ENCODE data around the gene PSMB9. TPM values are rescaled to one million over a fixed set of nuclear protein-coding genes. Genes with fewer than 3 reads are reported as not detected.

The PSMB9 gene
- polyA plus RNA-seq, 3 donors, result 204 to 405 (median 350) TPM

GRCh38 chr6:32867022-32867477 lies 13.1 kb downstream of the PSMB9 start:
- Histone ChIP-seq H2AFZ (ENCODE audit: insufficient read depth, low read depth, low read length, poor library complexity, severe bottlenecking) (peak overlapping the region; percentile 27), H3K4me2 (replicated peaks; ENCODE audit: extremely low read depth, low read length, poor library complexity, severe bottlenecking) (peak overlapping the region; percentile 43), H3K27ac (ENCODE audit: low read depth in 1 of 2, low read length in 2 of 2) (peak overlapping the region in 1 of 2 donors; percentile 12), H3K9me3 (replicated peaks in 1 of 2; ENCODE audit: control insufficient read depth in 1 of 2, insufficient read depth in 1 of 2, low read length in 2 of 2) (no peaks in the 10 kb centered on the region), H4K20me1 (ENCODE audit: insufficient read depth, low read length) (no peaks in the 10 kb centered on the region), H3K27me3 (ENCODE audit: control insufficient read depth in 2 of 2, insufficient read depth in 2 of 2, low read length in 2 of 2) (peaks cover 2 to 4% of the 10 kb centered on the region in 2 donors), H3K4me3 (replicated peaks in 1 of 3; ENCODE audit: low read depth in 2 of 3, low read length in 3 of 3) (no peak overlapping the region), H3K9ac (ENCODE audit: insufficient read depth, low read length, poor library complexity, severe bottlenecking) (no peak overlapping the region), H3K79me2 (ENCODE audit: insufficient read depth, low read length) (no peaks in the 10 kb centered on the region), H3K36me3 (replicated peaks in 1 of 2; ENCODE audit: control insufficient read depth in 1 of 2, insufficient read depth in 2 of 2, low read length in 2 of 2) (peaks cover 0 to 6% of the 10 kb centered on the region in 2 donors), H3K4me1 (ENCODE audit: control insufficient read depth in 1 of 2, insufficient read depth in 2 of 2, low read length in 2 of 2) (peaks cover 14 to 16% of the 10 kb centered on the region in 2 donors)
- intact Hi-C loops (cut with micrococcal nuclease), result loop anchor here (5.0 to 10.0 kb wide), 3 partner anchors 130 to 462 kb away; partner anchors contain the start of gene BTNL2 (in 1 of the 2)
- Mint-ChIP-seq H3K36me3 (peaks cover 3 to 11% of the 10 kb centered on the region in 2 donors), H3K27ac (peak overlapping the region in 4 of 7 donors; percentile 16 to 76 (median 58)), H3K27me3 (ENCODE audit: low read depth in 3 of 3) (peaks cover 9 to 16% (median 10%) of the 10 kb centered on the region in 3 donors), H3K4me3 (peak overlapping the region in 1 of 2 donors; percentile 42), H3K9me3 (peaks cover 0 to 2% (median 0%) of the 10 kb centered on the region in 7 donors), H3K4me1 (peaks cover 20% of the 10 kb centered on the region)
- TF ChIP-seq CTCF (IDR thresholded peaks at IDR 0.05), result no peak
- DNase-seq, result peak in 2 of 3 donors; percentile 35 to 43
- WGBS (ENCODE audit: insufficient coverage), result 0% methylated on average over 1 of the region's 3 CpGs

- H3K36me3 ChIP-seq (replicated peaks in 1 of 2; ENCODE audit: control insufficient read depth in 1 of 2, insufficient read depth in 2 of 2, low read length in 2 of 2), result peaks cover 0 to 6% of the 10 kb centered on the region in 2 donors
- no peak overlapping the region for H3K4me3 ChIP-seq (replicated peaks in 1 of 3; ENCODE audit: low read depth in 2 of 3, low read length in 3 of 3)
- H3K9ac ChIP-seq (ENCODE audit: insufficient read depth, low read length, poor library complexity, severe bottlenecking), result no peak overlapping the region
- no peaks in the 10 kb centered on the region for H4K20me1 ChIP-seq (ENCODE audit: insufficient read depth, low read length)
- no peak for DNase-seq
- H3K4me1 ChIP-seq (ENCODE audit: control insufficient read depth in 1 of 2, insufficient read depth in 2 of 2, low read length in 2 of 2), result peaks cover 14 to 16% of the 10 kb centered on the region in 2 donors
- H3K27ac ChIP-seq (ENCODE audit: low read depth in 1 of 2, low read length in 2 of 2), result peak overlapping the region in 1 of 2 donors; percentile 12
- Mint-ChIP-seq H3K4me3 (peak overlapping the region in 1 of 2 donors; percentile 42), H3K27ac (peak overlapping the region in 3 of 7 donors; percentile 35 to 60 (median 57)), H3K27me3 (ENCODE audit: low read depth in 3 of 3) (peaks cover 9 to 16% (median 10%) of the 10 kb centered on the region in 3 donors), H3K9me3 (peaks cover 0 to 3% (median 0%) of the 10 kb centered on the region in 7 donors), H3K36me3 (peaks cover 3 to 9% of the 10 kb centered on the region in 2 donors), H3K4me1 (peaks cover 16% of the 10 kb centered on the region)
- 89% methylated on average over 1 of the region's 8 CpGs for WGBS (ENCODE audit: insufficient coverage)
- no peaks in the 10 kb centered on the region for H3K9me3 ChIP-seq (replicated peaks in 1 of 2; ENCODE audit: control insufficient read depth in 1 of 2, insufficient read depth in 1 of 2, low read length in 2 of 2)
- H2AFZ ChIP-seq (ENCODE audit: insufficient read depth, low read depth, low read length, poor library complexity, severe bottlenecking), result peak overlapping the region; percentile 27
- intact Hi-C loops (cut with micrococcal nuclease), result loop anchor here (1.0 to 10.0 kb wide), 4 partner anchors 29 to 463 kb away; partner anchors contain the start of genes BTNL2 (in 1 of the 2) and TAP2 (in 1 of the 2)
- H3K4me2 ChIP-seq (replicated peaks; ENCODE audit: extremely low read depth, low read length, poor library complexity, severe bottlenecking), result peak overlapping the region; percentile 43
- H3K79me2 ChIP-seq (ENCODE audit: insufficient read depth, low read length), result no peaks in the 10 kb centered on the region
- H3K27me3 ChIP-seq (ENCODE audit: control insufficient read depth in 2 of 2, insufficient read depth in 2 of 2, low read length in 2 of 2), result peaks cover 2 to 4% of the 10 kb centered on the region in 2 donors
- no peak for TF ChIP-seq CTCF (IDR thresholded peaks at IDR 0.05)
Observed at GRCh38 chr6:32867554-32868256, 13.7 kb downstream of the PSMB9 start.
